G401 (cell line): ENCODE measurements around the gene HMGN4. TPM values are rescaled to one million over a fixed set of nuclear protein-coding genes. Genes with fewer than 3 reads are reported as not detected.

ENCODE experiments used
- total RNA-seq: library from RNA; depleted of rRNA; stranded (reverse); fragments of >200 nt; shearing (Covaris generic); gene quantifications from 2 replicates; pipeline ENCODE4 v1.2.3, GENCODE V29; 2014; rRNA removed

Gene HMGN4
- total RNA-seq, 1 experiment from 2014 or later = 140 TPM

Other genes starting within 250 kb of the HMGN4 start
- 1.2 and 3.0 TPM in 2 replicates for gene BTN3A2, start 173.2 kb upstream of the HMGN4 start, total RNA-seq
- gene BTN2A2, start 155.3 kb upstream of the HMGN4 start, total RNA-seq = 8.2 and 11.3 TPM in 2 replicates
- 1.4 and 2.2 TPM in 2 replicates for gene BTN3A1, start 136.1 kb upstream of the HMGN4 start, total RNA-seq
- gene BTN3A3, start 97.9 kb upstream of the HMGN4 start, total RNA-seq = 0.14 and 0.68 TPM in 2 replicates
- 5.0 and 5.8 TPM in 2 replicates for gene BTN2A1, start 80.4 kb upstream of the HMGN4 start, total RNA-seq
- 0.06 TPM in 1 of 2 replicates, not detected in the other for gene BTN1A1, start 38.1 kb upstream of the HMGN4 start, total RNA-seq
- 43.8 and 44.4 TPM in 2 replicates for gene ABT1, start 58.6 kb downstream of the HMGN4 start, total RNA-seq
- gene ZNF322, start 121.4 kb downstream of the HMGN4 start, total RNA-seq = 22.9 and 26.5 TPM in 2 replicates